GM18861 (cell line): Measurements from ENCODE around the gene LRRC66.

Experiments
- ATAC-seq: cut with Tn5 transposase; IDR thresholded peaks from one replicate; pipeline ENCODE4 v1.9.1; 2021; ENCODE audit not compliant: unreplicated experiment

LRRC66 gene

GRCh38 chr4:52019936-52020657, at the start of gene LRRC66:
Gene LRRC66, minus strand, starts transcription at chr4:52020363. Its CDS starts 2,750 bp downstream, at chr4:52017613.
- ATAC-seq: no peak

GRCh38 chr4:52069571-52069970, 49.4 kb upstream of the LRRC66 start:
- no peak for ATAC-seq

- no peak for ATAC-seq
Measured at GRCh38 chr4:52059372-52059771, 39.2 kb upstream of the LRRC66 start.

- no peak for ATAC-seq
Measured at GRCh38 chr4:52058275-52058674, 38.1 kb upstream of the LRRC66 start.

GRCh38 chr4:52057196-52057595, 37.0 kb upstream of the LRRC66 start:
- ATAC-seq: no peak

- ATAC-seq: no peak
Measured at GRCh38 chr4:52054254-52054653, 34.1 kb upstream of the LRRC66 start.

- ATAC-seq: peak; percentile 75
Measured at GRCh38 chr4:52052475-52052780, 32.3 kb upstream of the LRRC66 start.

- ATAC-seq: peak; percentile 48
Measured at GRCh38 chr4:52051615-52052474, 31.7 kb upstream of the LRRC66 start.

- peak; percentile 38 for ATAC-seq
Measured at GRCh38 chr4:52051213-52051614, 31.1 kb upstream of the LRRC66 start, which contains the start of gene SPATA18. Gene SPATA18, plus strand, starts transcription at chr4:52051304. Its CDS starts 401 bp downstream, at chr4:52051705.

GRCh38 chr4:52049266-52049665, 29.1 kb upstream of the LRRC66 start:
- ATAC-seq: no peak

GRCh38 chr4:52045028-52045427, 24.9 kb upstream of the LRRC66 start:
- no peak for ATAC-seq

GRCh38 chr4:52038103-52038912, 18.1 kb upstream of the LRRC66 start, which contains the start of gene SGCB:
Gene SGCB, minus strand, starts transcription at chr4:52038299. Its CDS starts 40 bp downstream, at chr4:52038259.
- peak; percentile 84 for ATAC-seq

GRCh38 chr4:52037689-52038102, 17.5 kb upstream of the LRRC66 start:
- ATAC-seq: peak; percentile 39

GRCh38 chr4:52036886-52037530, 16.8 kb upstream of the LRRC66 start:
- no peak for ATAC-seq

GRCh38 chr4:52035190-52035589, 15.0 kb upstream of the LRRC66 start:
- no peak for ATAC-seq

- no peak for ATAC-seq
Measured at GRCh38 chr4:52032005-52032404, 11.8 kb upstream of the LRRC66 start.

GRCh38 chr4:52028970-52029369, 8.8 kb upstream of the LRRC66 start:
- ATAC-seq: no peak

- ATAC-seq: no peak
Measured at GRCh38 chr4:52017814-52018213, 2.3 kb downstream of the LRRC66 start.

- ATAC-seq: no peak
Measured at GRCh38 chr4:52016981-52017380, 3.2 kb downstream of the LRRC66 start.

GRCh38 chr4:52015366-52015765, 4.8 kb downstream of the LRRC66 start:
- no peak for ATAC-seq

GRCh38 chr4:52014903-52015302, 5.3 kb downstream of the LRRC66 start:
- ATAC-seq: no peak
